Keratinocyte (primary cell): ENCODE measurements around the gene CHRNG. TPM values are rescaled to one million over a fixed set of nuclear protein-coding genes. Genes with fewer than 3 reads are reported as not detected.

Source experiments
- DNase-seq: peaks from one replicate; pipeline ENCODE4 v3.0.0-alpha.2; 2011; ENCODE audit warnings: low read depth, missing footprints, low spot score
- FAIRE-seq: peaks from 2 replicates; lab custom pipeline; 2011; peaks lifted over from hg19 to GRCh38; lab: Jason Lieb, UNC
- H2AFZ ChIP-seq: 2 replicates; pipeline ENCODE4 v1.6.0; 2012; ENCODE audit warnings: low read length, control low read depth, inconsistent platforms; ENCODE audit not compliant: control insufficient read depth
- H3K27ac ChIP-seq: 2 replicates; pipeline ENCODE4 v1.5.1; 2011; ENCODE audit warnings: low read length; ENCODE audit not compliant: control insufficient read depth, insufficient read depth
- H3K27me3 ChIP-seq: 3 replicates; pipeline ENCODE4 v1.6.0; 2011; ENCODE audit warnings: low read length; ENCODE audit not compliant: control insufficient read depth, insufficient read depth; ENCODE audit errors: extremely low read depth
- H3K36me3 ChIP-seq, 2 experiments: 2 replicates in 1 of 2; 3 replicates in 1 of 2; pipeline ENCODE4 v1.5.1; 2011; ENCODE audit warnings: low read length in 2 of 2, mild to moderate bottlenecking in 1 of 2; ENCODE audit not compliant: control insufficient read depth in 2 of 2, insufficient read depth in 2 of 2; ENCODE audit errors: extremely low read depth in 1 of 2
- H3K4me1 ChIP-seq: 3 replicates; pipeline ENCODE4 v1.5.1; 2011; ENCODE audit warnings: low read length; ENCODE audit not compliant: control insufficient read depth, insufficient read depth; ENCODE audit errors: extremely low read depth
- H3K4me2 ChIP-seq: 3 replicates; pipeline ENCODE4 v1.6.0; 2011; ENCODE audit warnings: low read depth, low read length; ENCODE audit not compliant: control insufficient read depth, insufficient read depth; ENCODE audit errors: extremely low read depth
- H3K4me3 ChIP-seq, 3 experiments: fragments of 200-600 bp in 1 of 3; sonication (generic) in 1 of 3; 2 replicates in 2 of 3; 3 replicates in 1 of 3; pipeline ENCODE4 v1.5.1; 2011 to 2016; ENCODE audit warnings: low read length in 3 of 3, mild to moderate bottlenecking in 3 of 3, control low read depth in 2 of 3, inconsistent platforms in 1 of 3, low read depth in 1 of 3, mixed read lengths in 1 of 3, mixed run types in 1 of 3, moderate library complexity in 1 of 3; ENCODE audit not compliant: control insufficient read depth in 2 of 3, insufficient read depth in 2 of 3; ENCODE audit errors: extremely low read depth in 1 of 3
- H3K79me2 ChIP-seq: 2 replicates; pipeline ENCODE4 v1.6.0; 2012; ENCODE audit warnings: low read length; ENCODE audit not compliant: control insufficient read depth, insufficient read depth
- H3K9ac ChIP-seq: 3 replicates; pipeline ENCODE4 v1.6.0; 2011; ENCODE audit warnings: low read length; ENCODE audit not compliant: control insufficient read depth, insufficient read depth; ENCODE audit errors: extremely low read depth
- H3K9me1 ChIP-seq: 3 replicates; pipeline ENCODE4 v1.6.0; 2011; ENCODE audit warnings: low read length; ENCODE audit not compliant: control insufficient read depth, insufficient read depth; ENCODE audit errors: extremely low read depth
- H3K9me3 ChIP-seq: 2 replicates; pipeline ENCODE4 v1.5.1; 2012; ENCODE audit warnings: low read depth, low read length; ENCODE audit not compliant: control insufficient read depth
- H4K20me1 ChIP-seq: 3 replicates; pipeline ENCODE4 v1.6.0; 2011; ENCODE audit warnings: low read length; ENCODE audit not compliant: control insufficient read depth, insufficient read depth; ENCODE audit errors: extremely low read depth
- EZH2 ChIP-seq: IDR thresholded peaks from one replicate; pipeline ENCODE4 v1.6.1; 2012; ENCODE audit warnings: inconsistent platforms, mild to moderate bottlenecking, low read length, moderate library complexity
- dilution Hi-C: fragments of 300-500 bp; cut with MboI; formaldehyde crosslinking; loops from one replicate; pipeline ENCODE4 v1.7.0; 2020; ENCODE audit warnings: low sequenced_read_pairs; ENCODE audit not compliant: extremely low pct_ligation_motif_present
- polyA plus RNA-seq, 5 experiments: library from polyadenylated mRNA; depleted of rRNA in 3 of 5; stranded (reverse) in 3 of 5; stranded (forward) in 1 of 5; unstranded in 1 of 5; fragments of >200 nt; gene quantifications; 1 replicate in 1 of 5; 2 replicates in 3 of 5; 3 replicates in 1 of 5; pipeline versions ENCODE4 v1.2.1 to v1.2.3, GENCODE V29; 2011 to 2012; ENCODE audit warnings: missing spikeins in 2 of 5, low read depth in 1 of 5, low replicate concordance in 1 of 5
- TF ChIP-seq, protein P1 (sequence below), 3 experiments: IDR thresholded peaks in 1 of 3; conservative IDR thresholded peaks in 1 of 3; optimal IDR thresholded peaks in 1 of 3; 2 replicates in 2 of 3; 3 replicates in 1 of 3; pipeline versions ENCODE3 to v1.5.1; 2011; ENCODE audit warnings: low read length in 3 of 3, mild to moderate bottlenecking in 3 of 3, moderate library complexity in 2 of 3, control low read depth in 1 of 3, inconsistent platforms in 1 of 3; ENCODE audit not compliant: insufficient read depth in 2 of 3; ENCODE audit errors: extremely low read depth in 1 of 3

CHRNG gene
- polyA plus RNA-seq, 1 donor (not counting 4 experiments of a cell fraction or from before 2014, with no cell fraction given): not detected

GRCh38 chr2:232525199-232525598 lies 14.3 kb upstream of the CHRNG start:
- Histone ChIP-seq H3K4me2 (no peak overlapping the region), H3K79me2 (no peaks in the 10 kb centered on the region), H3K9me3 (no peaks in the 10 kb centered on the region), H3K9me1 (no peaks in the 10 kb centered on the region), H3K27me3 (peaks cover 47% of the 10 kb centered on the region), H3K27ac (no peak overlapping the region), H2AFZ (no peak overlapping the region), H3K4me3 (no peak overlapping the region), H4K20me1 (no peaks in the 10 kb centered on the region), H3K36me3 (no peaks in the 10 kb centered on the region), H3K4me1 (no peaks in the 10 kb centered on the region), H3K9ac (no peak overlapping the region)
- no peak for DNase-seq
- FAIRE-seq: no peak
- dilution Hi-C loops: no loop called here
- TF ChIP-seq EZH2: no peak
- TF ChIP-seq, protein P1, sequence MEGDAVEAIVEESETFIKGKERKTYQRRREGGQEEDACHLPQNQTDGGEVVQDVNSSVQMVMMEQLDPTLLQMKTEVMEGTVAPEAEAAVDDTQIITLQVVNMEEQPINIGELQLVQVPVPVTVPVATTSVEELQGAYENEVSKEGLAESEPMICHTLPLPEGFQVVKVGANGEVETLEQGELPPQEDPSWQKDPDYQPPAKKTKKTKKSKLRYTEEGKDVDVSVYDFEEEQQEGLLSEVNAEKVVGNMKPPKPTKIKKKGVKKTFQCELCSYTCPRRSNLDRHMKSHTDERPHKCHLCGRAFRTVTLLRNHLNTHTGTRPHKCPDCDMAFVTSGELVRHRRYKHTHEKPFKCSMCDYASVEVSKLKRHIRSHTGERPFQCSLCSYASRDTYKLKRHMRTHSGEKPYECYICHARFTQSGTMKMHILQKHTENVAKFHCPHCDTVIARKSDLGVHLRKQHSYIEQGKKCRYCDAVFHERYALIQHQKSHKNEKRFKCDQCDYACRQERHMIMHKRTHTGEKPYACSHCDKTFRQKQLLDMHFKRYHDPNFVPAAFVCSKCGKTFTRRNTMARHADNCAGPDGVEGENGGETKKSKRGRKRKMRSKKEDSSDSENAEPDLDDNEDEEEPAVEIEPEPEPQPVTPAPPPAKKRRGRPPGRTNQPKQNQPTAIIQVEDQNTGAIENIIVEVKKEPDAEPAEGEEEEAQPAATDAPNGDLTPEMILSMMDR (optimal IDR thresholded peaks at IDR 0.05 in 1 of 3, IDR thresholded peaks at IDR 0.05 in 1 of 3, conservative IDR thresholded peaks at IDR 0.05 in 1 of 3; ENCODE audit: extremely low read depth in 1 of 3, insufficient read depth in 2 of 3, low read length in 3 of 3): no peak

- Histone ChIP-seq H3K4me1 (no peaks in the 10 kb centered on the region), H3K36me3 (no peaks in the 10 kb centered on the region), H3K9me3 (no peaks in the 10 kb centered on the region), H3K27ac (no peak within 1 kb of the TSS), H3K9ac (no peak within 1 kb of the TSS), H3K79me2 (no peaks in the 10 kb centered on the region), H2AFZ (no peak within 1 kb of the TSS), H3K27me3 (peaks cover 42% of the 10 kb centered on the region), H3K4me2 (no peak within 1 kb of the TSS), H4K20me1 (no peaks in the 10 kb centered on the region), H3K9me1 (no peaks in the 10 kb centered on the region), H3K4me3 (no peak within 1 kb of the TSS)
- FAIRE-seq: no peak
- dilution Hi-C loops: no loop called here
- DNase-seq: no peak
- TF ChIP-seq EZH2: no peak
- TF ChIP-seq, protein P1 (optimal IDR thresholded peaks at IDR 0.05 in 1 of 3, IDR thresholded peaks at IDR 0.05 in 1 of 3, conservative IDR thresholded peaks at IDR 0.05 in 1 of 3; ENCODE audit: extremely low read depth in 1 of 3, insufficient read depth in 2 of 3, low read length in 3 of 3): no peak
Measured at GRCh38 chr2:232525791-232526371, 13.6 kb upstream of the CHRNG start, which contains the start of gene CHRND. Gene CHRND (plus strand): TSS chr2:232526160. CDS start chr2:232526216, 56 bp downstream.
